22Rv1 (cell line): Measurements from ENCODE around the gene SERPING1.
A peak's percentile ranks its signal among the peaks of the same experiment; 100 is the strongest.

Experiments
- H3K27ac ChIP-seq: fragments of 450-650 bp; 2 replicates; pipeline ENCODE4 v1.5.1; 2017
- ZFX ChIP-seq: fragments of 450-650 bp; IDR thresholded peaks from 2 replicates; pipeline ENCODE4 v1.6.1; 2017; ENCODE audit warnings: antibody characterized with exemption, borderline replicate concordance
- TF ChIP-seq, protein P1 (sequence below): fragments of 450-650 bp; IDR thresholded peaks from 2 replicates; pipeline ENCODE4 v1.5.1; 2017; ENCODE audit warnings: mild to moderate bottlenecking

SERPING1 gene

DNA sequence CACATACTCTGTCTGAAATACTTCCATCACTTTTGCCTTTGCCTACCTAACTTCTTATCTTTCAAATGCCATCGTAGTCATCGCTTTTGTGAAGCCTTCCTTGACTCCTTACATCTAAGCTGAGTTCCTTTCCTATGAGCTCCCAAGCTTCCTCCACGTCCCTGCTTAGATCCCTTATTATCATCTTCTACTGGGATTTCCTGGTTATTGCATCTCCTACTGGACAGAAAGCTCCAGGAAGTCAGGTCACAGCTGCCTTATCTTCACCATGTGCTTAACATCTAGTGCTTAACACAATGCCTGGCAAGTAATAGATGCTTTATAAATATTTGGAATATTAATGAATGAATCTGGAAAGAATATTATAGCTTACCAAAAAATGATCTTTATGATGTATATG is 46.3 kb downstream of the SERPING1 start:
- no peak for TF ChIP-seq ZFX
- TF ChIP-seq, protein P1, sequence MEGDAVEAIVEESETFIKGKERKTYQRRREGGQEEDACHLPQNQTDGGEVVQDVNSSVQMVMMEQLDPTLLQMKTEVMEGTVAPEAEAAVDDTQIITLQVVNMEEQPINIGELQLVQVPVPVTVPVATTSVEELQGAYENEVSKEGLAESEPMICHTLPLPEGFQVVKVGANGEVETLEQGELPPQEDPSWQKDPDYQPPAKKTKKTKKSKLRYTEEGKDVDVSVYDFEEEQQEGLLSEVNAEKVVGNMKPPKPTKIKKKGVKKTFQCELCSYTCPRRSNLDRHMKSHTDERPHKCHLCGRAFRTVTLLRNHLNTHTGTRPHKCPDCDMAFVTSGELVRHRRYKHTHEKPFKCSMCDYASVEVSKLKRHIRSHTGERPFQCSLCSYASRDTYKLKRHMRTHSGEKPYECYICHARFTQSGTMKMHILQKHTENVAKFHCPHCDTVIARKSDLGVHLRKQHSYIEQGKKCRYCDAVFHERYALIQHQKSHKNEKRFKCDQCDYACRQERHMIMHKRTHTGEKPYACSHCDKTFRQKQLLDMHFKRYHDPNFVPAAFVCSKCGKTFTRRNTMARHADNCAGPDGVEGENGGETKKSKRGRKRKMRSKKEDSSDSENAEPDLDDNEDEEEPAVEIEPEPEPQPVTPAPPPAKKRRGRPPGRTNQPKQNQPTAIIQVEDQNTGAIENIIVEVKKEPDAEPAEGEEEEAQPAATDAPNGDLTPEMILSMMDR: no peak
- no peak overlapping the region for H3K27ac ChIP-seq

DNA sequence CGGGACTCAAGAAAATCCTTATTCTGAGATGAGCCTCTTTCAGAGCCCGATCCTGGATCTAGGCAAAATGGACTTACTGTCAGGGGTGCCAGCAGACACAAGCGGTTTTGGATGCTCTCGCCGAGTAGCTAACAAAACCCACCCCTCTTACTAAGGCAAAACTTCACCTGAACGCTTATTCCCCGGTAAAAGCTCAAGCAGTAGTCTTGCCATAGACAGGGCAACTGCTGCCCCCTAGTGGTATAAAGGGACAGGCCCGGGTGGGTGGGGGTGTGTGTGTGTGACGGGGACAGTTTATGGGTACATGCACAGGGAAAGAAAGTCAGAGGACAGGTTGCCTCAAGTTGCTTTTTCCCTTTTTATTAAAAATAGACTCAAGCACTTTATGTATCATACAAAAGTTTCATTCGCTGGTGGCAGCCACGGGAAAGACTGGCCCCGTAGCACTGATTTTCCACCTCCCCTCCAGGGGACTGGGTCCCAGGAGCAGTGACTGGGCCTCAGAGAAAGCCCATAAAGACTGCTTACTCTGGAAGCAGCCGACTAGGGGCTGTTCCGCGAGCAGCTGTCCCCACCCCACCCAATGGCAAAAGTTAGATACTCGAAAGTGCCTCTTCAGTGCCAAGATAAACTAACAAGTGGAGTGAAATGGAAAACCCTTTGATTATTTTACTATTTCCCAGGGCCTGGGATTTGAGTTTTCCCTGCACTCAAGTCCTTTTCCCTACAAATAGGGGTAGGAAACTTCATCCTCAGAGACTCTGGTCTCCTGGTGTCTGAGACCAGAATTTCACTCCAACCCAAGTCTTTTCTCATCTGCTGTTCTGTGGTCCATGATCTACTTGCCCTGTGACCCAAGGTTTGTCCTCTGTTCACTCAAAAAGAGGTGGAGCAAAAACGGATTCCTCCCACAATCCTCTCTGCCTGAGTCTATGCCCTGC is 47.5 kb downstream of the SERPING1 start:
- TF ChIP-seq, protein P1: peak; percentile 91
- no peak for TF ChIP-seq ZFX
- no peak overlapping the region for H3K27ac ChIP-seq

DNA sequence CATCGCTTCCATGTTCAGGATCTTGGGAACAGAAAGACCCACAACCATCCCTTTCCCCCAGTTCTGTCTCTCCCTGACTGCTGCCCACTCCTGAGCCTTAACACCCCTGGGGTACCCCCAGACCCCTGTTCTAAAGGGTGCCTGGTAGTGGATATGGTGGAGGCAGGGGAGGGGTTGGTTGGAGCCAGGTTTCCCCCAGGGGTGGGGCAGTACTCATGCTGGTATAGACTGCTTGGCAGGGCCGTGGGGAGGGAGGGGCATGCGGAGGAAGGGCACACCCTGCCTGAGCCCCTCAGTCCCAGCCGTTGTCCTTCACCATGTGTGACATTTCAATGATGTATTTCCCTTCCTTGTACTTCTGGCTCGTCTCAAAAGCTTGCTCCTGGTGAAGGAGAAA is 48.2 kb downstream of the SERPING1 start:
- TF ChIP-seq ZFX: no peak
- TF ChIP-seq, protein P1: no peak

GRCh38 chr11:57646194-57646798 is 48.8 kb downstream of the SERPING1 start:
- H3K27ac ChIP-seq: no peak overlapping the region
- TF ChIP-seq, protein P1: no peak
- no peak for TF ChIP-seq ZFX

More for the DNA sequence above, 48.2 kb downstream of the SERPING1 start:
- no peak overlapping the region for H3K27ac ChIP-seq

GRCh38 chr11:57646799-57647303 is 49.4 kb downstream of the SERPING1 start:
- H3K27ac ChIP-seq: no peak overlapping the region
- TF ChIP-seq, protein P1: no peak
- TF ChIP-seq ZFX: no peak

DNA sequence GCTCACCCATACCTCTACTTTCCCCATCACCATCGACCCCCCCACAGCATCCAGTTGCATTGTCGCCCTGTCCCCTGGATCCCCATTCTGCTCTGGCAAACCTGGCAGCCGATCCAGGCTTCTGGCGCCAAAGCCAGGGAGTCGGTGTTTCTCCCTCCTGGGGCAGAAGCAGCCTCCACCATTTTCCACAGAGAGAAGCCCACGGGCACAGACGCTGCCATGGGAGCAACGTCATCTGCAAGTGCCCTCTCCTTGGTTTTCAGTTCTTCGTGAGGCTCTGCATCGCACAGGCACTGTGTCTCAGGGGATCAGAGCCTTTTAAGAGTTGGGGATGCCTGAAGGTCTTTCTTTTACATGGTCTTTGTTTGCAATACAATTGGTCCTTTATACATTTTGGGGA is 49.9 kb downstream of the SERPING1 start:
- H3K27ac ChIP-seq: no peak overlapping the region

More for the DNA sequence above, 49.9 kb downstream of the SERPING1 start:
- no peak for TF ChIP-seq ZFX
- TF ChIP-seq, protein P1: no peak
